HG02798 (cell line): ENCODE measurements around the gene WDR27.
"Not testable (repeated sequence)": the region's sequence is repeated elsewhere in the genome, so short reads cannot be mapped to it uniquely, and the experiment has no call there.

Source experiments
- ATAC-seq: cut with Tn5 transposase; IDR thresholded peaks from one replicate; pipeline ENCODE4 v1.9.1; 2021; ENCODE audit warnings: mild to moderate bottlenecking; ENCODE audit not compliant: unreplicated experiment, poor library complexity

WDR27 gene

GRCh38 chr6:169714178-169714577, 12.3 kb upstream of the WDR27 start:
- no peak for ATAC-seq

- no peak for ATAC-seq
Observed at GRCh38 chr6:169710009-169710408, 8.2 kb upstream of the WDR27 start.

- no peak for ATAC-seq
Observed at GRCh38 chr6:169709293-169709692, 7.5 kb upstream of the WDR27 start.

GRCh38 chr6:169707772-169708171, 5.9 kb upstream of the WDR27 start:
- no peak for ATAC-seq

- ATAC-seq: peak; percentile 9
Observed at GRCh38 chr6:169702840-169703246, 1.0 kb upstream of the WDR27 start.

GRCh38 chr6:169701311-169701953, 397 bp downstream of the WDR27 start:
- ATAC-seq: no peak

- no peak for ATAC-seq
Observed at GRCh38 chr6:169700296-169700695, 1.5 kb downstream of the WDR27 start.

GRCh38 chr6:169697115-169697514, 4.7 kb downstream of the WDR27 start:
- not testable (repeated sequence) for ATAC-seq

GRCh38 chr6:169695131-169695530, 6.7 kb downstream of the WDR27 start:
- no peak for ATAC-seq

- no peak for ATAC-seq
Observed at GRCh38 chr6:169692516-169692915, 9.3 kb downstream of the WDR27 start.

GRCh38 chr6:169691260-169691659, 10.6 kb downstream of the WDR27 start:
- ATAC-seq: no peak

- no peak for ATAC-seq
Observed at GRCh38 chr6:169689287-169689686, 12.5 kb downstream of the WDR27 start.

- no peak for ATAC-seq
Observed at GRCh38 chr6:169685860-169686259, 16.0 kb downstream of the WDR27 start.

GRCh38 chr6:169684056-169684455, 17.8 kb downstream of the WDR27 start:
- ATAC-seq: no peak

- no peak for ATAC-seq
Observed at GRCh38 chr6:169678342-169678741, 23.5 kb downstream of the WDR27 start.

GRCh38 chr6:169677096-169677495, 24.7 kb downstream of the WDR27 start:
- no peak for ATAC-seq

GRCh38 chr6:169675011-169675410, 26.8 kb downstream of the WDR27 start:
- ATAC-seq: no peak

GRCh38 chr6:169671563-169671962, 30.3 kb downstream of the WDR27 start:
- no peak for ATAC-seq

- no peak for ATAC-seq
Observed at GRCh38 chr6:169669889-169670288, 31.9 kb downstream of the WDR27 start.

- ATAC-seq: no peak
Observed at GRCh38 chr6:169669147-169669546, 32.7 kb downstream of the WDR27 start.

GRCh38 chr6:169668203-169668847, 33.5 kb downstream of the WDR27 start:
- no peak for ATAC-seq

- ATAC-seq: no peak
Observed at GRCh38 chr6:169667716-169668115, 34.1 kb downstream of the WDR27 start.
